Measurements from ENCODE around the gene DDOST. TPM values are rescaled to one million over a fixed set of nuclear protein-coding genes. Genes with fewer than 3 reads are reported as not detected.

Gene DDOST
- total RNA-seq, 2 donors from 2014 or later, result 252 to 280 TPM

- Histone ChIP-seq H3K36me3 (ENCODE audit: control insufficient read depth, insufficient read depth, low read length) (no peaks in the 10 kb centered on the region), H3K4me3 (ENCODE audit: low read length) (no peak overlapping the region), H3K27me3 (ENCODE audit: control insufficient read depth, insufficient read depth, low read length, poor library complexity, severe bottlenecking) (no peaks in the 10 kb centered on the region), H3K27ac (ENCODE audit: low read depth, low read length) (no peak overlapping the region), H3K9ac (ENCODE audit: extremely low read depth, low read length, poor library complexity, severe bottlenecking) (no peak overlapping the region), H3K9me3 (ENCODE audit: control insufficient read depth, low read length) (no peaks in the 10 kb centered on the region), H3K4me1 (ENCODE audit: control insufficient read depth, insufficient read depth, low read length) (no peaks in the 10 kb centered on the region)
- 90 to 91% methylated on average over 9 to 10 of the region's 10 CpGs for WGBS, 2 experiments (ENCODE audit: insufficient coverage in 1 of 2, insufficient read length in 1 of 2)
- no peaks in the 10 kb centered on the region for H3K36me3 Mint-ChIP-seq (ENCODE audit: low read depth)
- no peak overlapping the region for H3K27ac Mint-ChIP-seq
- TF ChIP-seq, protein P1, sequence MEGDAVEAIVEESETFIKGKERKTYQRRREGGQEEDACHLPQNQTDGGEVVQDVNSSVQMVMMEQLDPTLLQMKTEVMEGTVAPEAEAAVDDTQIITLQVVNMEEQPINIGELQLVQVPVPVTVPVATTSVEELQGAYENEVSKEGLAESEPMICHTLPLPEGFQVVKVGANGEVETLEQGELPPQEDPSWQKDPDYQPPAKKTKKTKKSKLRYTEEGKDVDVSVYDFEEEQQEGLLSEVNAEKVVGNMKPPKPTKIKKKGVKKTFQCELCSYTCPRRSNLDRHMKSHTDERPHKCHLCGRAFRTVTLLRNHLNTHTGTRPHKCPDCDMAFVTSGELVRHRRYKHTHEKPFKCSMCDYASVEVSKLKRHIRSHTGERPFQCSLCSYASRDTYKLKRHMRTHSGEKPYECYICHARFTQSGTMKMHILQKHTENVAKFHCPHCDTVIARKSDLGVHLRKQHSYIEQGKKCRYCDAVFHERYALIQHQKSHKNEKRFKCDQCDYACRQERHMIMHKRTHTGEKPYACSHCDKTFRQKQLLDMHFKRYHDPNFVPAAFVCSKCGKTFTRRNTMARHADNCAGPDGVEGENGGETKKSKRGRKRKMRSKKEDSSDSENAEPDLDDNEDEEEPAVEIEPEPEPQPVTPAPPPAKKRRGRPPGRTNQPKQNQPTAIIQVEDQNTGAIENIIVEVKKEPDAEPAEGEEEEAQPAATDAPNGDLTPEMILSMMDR (conservative IDR thresholded peaks at IDR 0.05), result no peak
- peaks cover 5% of the 10 kb centered on the region for H3K9me3 Mint-ChIP-seq
- DNase-seq, result no peak
- H3K4me1 Mint-ChIP-seq, result no peaks in the 10 kb centered on the region
- H3K27me3 Mint-ChIP-seq (ENCODE audit: insufficient read depth), result no peaks in the 10 kb centered on the region
- no peak overlapping the region for H3K4me3 Mint-ChIP-seq
Measured at GRCh38 chr1:20695515-20695914, 34.3 kb upstream of the DDOST start.

DNA sequence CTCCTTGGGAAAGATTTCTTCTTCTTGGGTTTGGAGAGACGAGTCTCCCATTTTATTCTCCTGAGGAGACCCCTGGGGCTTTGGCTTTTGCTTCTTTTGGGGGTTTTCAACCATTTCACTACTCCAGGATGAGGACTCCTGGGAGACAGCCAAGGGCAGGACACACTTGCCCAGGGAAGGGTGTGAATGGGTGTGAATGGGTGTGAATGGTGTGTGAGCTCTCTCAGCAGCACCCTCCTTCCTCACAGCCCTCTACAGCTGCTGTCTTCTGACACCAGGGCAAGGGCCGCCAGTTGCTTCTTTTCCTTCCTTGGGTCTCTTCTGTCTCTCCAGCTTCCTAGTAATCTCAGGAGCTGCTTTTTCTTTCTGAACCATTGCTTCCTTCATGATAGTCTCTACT, 32.5 kb upstream of the DDOST start:
- Mint-ChIP-seq H3K27ac (no peak overlapping the region), H3K4me1 (no peaks in the 10 kb centered on the region), H3K36me3 (ENCODE audit: low read depth) (peaks cover 3% of the 10 kb centered on the region), H3K9me3 (peaks cover 5% of the 10 kb centered on the region), H3K4me3 (no peak overlapping the region), H3K27me3 (ENCODE audit: insufficient read depth) (no peaks in the 10 kb centered on the region)
- Histone ChIP-seq H3K9me3 (ENCODE audit: control insufficient read depth, low read length) (no peaks in the 10 kb centered on the region), H3K4me1 (ENCODE audit: control insufficient read depth, insufficient read depth, low read length) (no peaks in the 10 kb centered on the region), H3K27ac (ENCODE audit: low read depth, low read length) (no peak overlapping the region), H3K36me3 (ENCODE audit: control insufficient read depth, insufficient read depth, low read length) (no peaks in the 10 kb centered on the region), H3K9ac (ENCODE audit: extremely low read depth, low read length, poor library complexity, severe bottlenecking) (no peak overlapping the region), H3K4me3 (ENCODE audit: low read length) (no peak overlapping the region), H3K27me3 (ENCODE audit: control insufficient read depth, insufficient read depth, low read length, poor library complexity, severe bottlenecking) (no peaks in the 10 kb centered on the region)
- TF ChIP-seq, protein P1 (conservative IDR thresholded peaks at IDR 0.05), result no peak
- DNase-seq, result peak; percentile 78
- WGBS, 2 experiments (ENCODE audit: insufficient coverage in 1 of 2, insufficient read length in 1 of 2), result 57 to 90% methylated on average over 1 to 2 of the region's 2 CpGs

- H3K36me3 ChIP-seq (ENCODE audit: control insufficient read depth, insufficient read depth, low read length), result no peaks in the 10 kb centered on the region
- Mint-ChIP-seq H3K4me3 (no peak overlapping the region), H3K27ac (no peak overlapping the region), H3K4me1 (no peaks in the 10 kb centered on the region), H3K36me3 (ENCODE audit: low read depth) (peaks cover 3% of the 10 kb centered on the region), H3K9me3 (peaks cover 5% of the 10 kb centered on the region), H3K27me3 (ENCODE audit: insufficient read depth) (no peaks in the 10 kb centered on the region)
- WGBS, 2 experiments (ENCODE audit: insufficient coverage in 1 of 2, insufficient read length in 1 of 2), result 87 to 100% methylated on average over 1 of the region's 1 CpG
- no peak overlapping the region for H3K4me3 ChIP-seq (ENCODE audit: low read length)
- no peaks in the 10 kb centered on the region for H3K27me3 ChIP-seq (ENCODE audit: control insufficient read depth, insufficient read depth, low read length, poor library complexity, severe bottlenecking)
- H3K27ac ChIP-seq (ENCODE audit: low read depth, low read length), result no peak overlapping the region
- DNase-seq, result no peak
- no peaks in the 10 kb centered on the region for H3K9me3 ChIP-seq (ENCODE audit: control insufficient read depth, low read length)
- no peaks in the 10 kb centered on the region for H3K4me1 ChIP-seq (ENCODE audit: control insufficient read depth, insufficient read depth, low read length)
- H3K9ac ChIP-seq (ENCODE audit: extremely low read depth, low read length, poor library complexity, severe bottlenecking), result no peak overlapping the region
- TF ChIP-seq, protein P1 (conservative IDR thresholded peaks at IDR 0.05), result no peak
Measured at GRCh38 chr1:20691872-20692271, 30.7 kb upstream of the DDOST start.

Measured in endodermal cell (in vitro differentiated cells).